ENCODE data around the gene MLXIPL.
"Not testable (repeated sequence)": the region's sequence is repeated elsewhere in the genome, so short reads cannot be mapped to it uniquely, and the experiment has no call there.

Gene MLXIPL

DNA sequence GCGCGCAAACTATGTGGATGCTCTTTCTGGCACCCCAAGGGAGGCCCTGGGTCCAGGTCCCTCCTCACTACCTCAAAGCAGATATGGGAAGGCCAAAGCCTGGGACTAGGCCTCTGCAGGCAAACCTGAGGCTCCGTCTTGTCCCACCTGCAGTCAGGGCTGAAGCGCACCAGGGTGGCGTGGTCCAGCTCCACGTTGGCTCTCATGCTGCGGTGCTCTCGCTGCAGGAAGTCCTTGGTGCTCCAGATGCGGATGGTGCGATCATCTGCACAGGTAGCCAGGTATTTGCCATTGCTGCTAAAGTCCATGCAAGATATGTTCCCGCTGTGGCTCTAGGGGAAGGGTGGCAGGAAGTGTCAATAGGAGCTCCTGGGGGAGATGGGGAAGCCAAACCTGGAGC is 50.5 kb downstream of the MLXIPL start:
- DNase-seq, result no peak

DNA sequence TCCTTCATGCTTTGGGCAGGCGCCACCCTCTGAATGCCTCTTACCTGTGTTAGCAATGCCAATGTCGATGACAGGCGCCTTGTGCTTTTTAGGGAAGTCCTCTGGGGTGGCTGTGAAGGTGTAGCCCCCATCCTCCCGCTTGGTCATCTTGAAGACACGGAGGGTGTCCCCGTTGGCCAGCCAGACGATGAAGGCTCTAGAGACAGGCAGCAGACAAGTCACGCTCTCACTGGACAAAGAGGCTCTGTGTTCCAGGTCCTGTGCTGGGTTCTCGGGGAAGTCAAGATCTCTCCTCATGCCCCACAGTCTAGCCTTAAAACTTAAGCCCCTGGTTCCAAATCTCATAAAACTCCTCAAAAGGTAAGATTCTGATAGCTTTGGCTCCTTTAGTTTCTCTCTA is 51.0 kb downstream of the MLXIPL start:
- no peak for DNase-seq

DNA sequence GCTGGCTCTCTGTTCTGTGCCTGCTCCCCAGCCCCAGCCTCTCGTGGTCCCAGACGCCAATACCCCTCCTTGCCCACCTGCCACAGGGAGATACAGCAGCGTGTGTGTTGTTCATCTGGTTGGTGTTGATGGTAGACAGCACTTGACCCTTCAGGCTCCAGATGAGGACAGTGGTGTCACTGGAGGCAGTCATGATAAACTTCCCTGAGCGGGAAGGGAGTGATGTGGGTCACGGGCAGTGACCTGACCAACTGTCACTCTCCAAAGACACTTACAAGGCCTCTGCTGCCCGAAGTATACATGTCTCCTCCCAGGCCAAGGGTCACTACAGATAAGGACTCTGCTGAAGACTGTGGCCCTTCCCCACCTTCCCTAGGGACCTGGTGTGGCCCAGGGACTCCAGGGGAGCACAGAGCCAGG is 51.5 kb downstream of the MLXIPL start:
- no peak for DNase-seq

DNA sequence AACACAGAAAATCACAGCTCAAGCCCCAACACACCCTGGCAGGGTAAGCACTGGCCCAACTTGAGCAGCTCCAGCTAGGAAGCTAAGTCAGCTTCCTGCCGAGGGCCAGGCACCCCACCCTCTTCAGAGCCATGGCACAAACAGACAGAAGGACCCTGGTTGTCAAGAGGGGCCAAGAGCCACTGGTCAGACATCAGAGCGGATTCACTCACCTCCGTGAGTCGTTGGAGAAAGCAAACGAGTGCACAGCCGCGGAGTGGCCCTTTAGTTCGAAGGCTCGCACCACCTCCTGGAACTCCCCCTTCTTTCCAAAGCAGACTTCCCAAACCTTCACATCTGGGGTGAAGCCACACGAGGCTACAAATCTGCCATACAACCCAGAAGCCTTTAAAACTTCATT is 53.3 kb downstream of the MLXIPL start:
- no peak for DNase-seq

DNA sequence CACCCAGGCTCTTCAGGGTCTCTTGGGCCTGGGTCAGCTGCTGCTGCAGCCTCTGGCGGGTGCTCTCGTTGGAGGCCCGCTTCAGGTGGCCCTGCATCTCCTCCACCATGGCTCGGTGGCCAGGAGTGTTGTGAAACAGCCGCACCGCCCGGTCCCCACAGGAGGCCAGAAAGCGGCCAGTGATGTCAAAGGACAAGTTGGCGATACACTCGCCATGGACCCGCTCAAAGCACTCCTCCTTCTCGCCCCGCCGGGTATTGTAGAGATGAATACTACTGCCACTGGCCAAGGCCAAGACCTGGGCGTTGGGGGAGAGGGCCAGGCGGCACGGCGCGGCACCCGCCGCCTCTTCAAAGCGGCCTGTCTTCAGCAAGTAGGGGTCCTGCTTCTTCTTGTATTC is 53.8 kb downstream of the MLXIPL start:
- DNase-seq, result no peak

DNA sequence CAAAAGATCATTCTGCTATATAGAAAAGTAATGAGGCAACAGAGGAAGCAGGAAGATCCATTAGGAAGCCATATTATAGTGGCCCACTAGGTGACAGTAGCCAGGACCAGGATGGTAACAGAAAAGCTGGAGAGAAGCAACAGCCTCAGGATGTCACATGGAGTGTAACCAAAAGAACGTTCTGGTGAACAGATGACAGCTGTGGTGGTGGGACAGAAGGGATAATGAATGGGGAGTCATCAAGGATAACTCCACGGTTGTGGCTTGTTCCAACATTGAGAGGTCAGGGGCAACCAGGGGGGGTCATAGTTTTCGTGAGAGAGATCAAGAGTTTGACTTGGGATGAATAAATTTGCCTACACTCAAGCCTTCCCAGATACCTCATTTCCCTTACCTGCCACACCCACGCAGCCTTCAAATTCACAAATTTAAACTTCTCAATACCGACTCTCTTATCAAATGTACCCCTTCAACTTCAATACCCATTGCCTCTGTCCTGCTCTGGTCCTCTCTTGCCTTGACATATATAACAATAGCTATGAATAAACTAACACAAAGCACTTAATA is 55.2 kb downstream of the MLXIPL start:
- no peak for DNase-seq

DNA sequence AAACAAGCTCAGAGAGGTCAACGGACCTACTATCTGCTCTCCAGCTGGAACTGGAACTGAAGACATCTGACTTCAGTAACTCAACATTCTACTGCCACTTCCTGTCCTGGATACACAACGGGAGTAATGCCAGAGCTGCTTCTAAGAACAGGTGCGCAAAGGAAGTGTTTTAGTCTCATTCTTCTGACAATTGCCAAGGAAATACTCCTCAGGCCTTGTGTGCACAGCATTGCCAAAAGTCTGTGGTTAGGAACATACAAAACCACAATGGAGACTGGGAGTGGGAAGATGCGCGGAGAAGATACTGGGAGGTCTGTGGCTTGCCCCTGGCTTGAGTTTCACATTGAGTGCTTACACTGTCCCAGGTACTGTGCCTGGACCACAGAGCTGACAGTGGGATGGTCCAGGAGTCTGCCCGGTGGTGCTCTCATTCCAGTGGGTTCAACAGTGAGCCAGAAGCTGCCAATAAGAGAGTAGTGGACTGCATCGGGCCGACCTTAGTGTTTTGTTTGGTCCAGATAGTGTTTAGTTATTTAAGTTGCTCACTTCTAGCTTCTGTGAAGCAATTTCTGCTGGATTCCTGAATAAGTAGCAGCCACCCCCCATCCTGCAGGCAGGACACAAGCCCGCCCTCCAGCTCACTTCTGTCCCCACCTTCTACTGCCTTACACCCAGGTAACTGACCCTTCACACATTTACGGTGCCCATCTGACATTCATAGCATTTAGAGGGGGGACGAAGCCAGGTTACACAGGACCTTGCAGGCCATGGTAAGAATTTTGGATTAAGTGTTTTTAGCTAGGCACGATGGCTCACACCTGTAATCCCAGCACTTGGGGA is 56.3 kb downstream of the MLXIPL start:
- no peak for DNase-seq

DNA sequence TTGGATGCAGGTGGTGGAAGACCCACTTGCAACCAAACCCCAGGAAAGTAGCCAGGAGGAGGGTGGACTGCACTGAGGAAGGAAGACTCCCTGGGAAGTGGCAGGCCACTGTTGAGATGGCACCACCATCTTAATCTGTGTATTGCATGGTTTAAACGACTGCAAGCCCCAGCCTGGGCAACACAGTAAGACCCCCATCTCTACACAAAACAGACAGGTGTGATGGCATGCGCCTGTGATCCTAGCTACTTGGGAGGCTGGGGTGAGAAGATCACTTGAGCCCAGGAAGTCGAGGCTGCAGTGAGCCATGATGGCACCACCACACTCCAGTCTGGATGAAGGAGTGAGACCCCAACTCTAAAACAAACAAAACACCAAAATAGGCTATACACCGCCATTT is 57.2 kb downstream of the MLXIPL start:
- no peak for DNase-seq

DNA sequence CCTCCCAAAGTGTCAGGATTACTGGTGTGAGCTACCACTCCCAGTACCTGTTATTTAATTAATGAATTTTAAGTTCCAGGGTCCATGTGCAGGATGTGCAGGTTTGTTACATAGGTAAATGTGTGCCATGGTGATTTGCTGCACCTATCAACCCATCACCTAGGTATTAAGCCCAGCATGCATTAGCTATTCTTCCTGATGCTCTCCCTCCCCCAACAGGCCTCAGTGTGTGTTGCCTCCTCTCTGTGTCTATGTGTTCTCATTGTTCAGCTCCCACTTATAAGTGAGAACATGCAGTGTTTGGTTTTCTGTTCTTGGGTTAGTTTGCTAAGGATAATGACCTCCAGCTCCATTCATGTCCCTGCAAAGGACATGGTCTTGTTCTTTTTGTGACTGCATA is 57.9 kb downstream of the MLXIPL start:
- DNase-seq, result not testable (repeated sequence)

DNA sequence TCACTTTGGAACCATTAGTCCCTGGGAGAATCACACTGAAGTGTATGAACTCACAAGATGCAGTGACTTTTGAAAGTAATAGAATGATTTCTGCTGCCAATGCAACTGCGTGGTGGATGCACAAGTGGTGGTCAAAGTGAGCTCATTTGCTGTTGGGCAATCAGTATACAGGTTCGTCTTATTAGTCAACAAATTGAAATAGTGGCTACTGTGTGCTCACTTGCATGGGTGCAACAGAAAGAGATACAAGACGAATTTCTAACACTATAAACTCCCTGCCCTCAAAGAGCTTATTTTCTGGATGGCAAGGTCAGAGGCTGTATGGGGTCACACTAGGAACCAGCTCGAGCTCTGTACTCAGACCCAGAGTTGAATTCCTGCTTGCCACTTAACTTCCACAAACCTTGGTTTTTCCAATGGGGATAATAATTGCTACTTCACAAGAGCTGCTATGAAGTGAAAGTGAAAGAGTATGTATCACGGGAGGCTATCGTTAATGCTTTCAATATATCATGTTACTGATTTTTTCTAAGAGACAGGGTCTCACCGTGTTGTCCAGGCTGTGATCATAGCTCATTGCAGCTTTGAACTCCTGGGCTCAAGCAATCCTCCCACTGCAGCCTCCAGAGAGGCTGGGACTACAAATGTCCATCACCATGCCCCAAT is 58.5 kb downstream of the MLXIPL start:
- peak; percentile 57 for DNase-seq

DNA sequence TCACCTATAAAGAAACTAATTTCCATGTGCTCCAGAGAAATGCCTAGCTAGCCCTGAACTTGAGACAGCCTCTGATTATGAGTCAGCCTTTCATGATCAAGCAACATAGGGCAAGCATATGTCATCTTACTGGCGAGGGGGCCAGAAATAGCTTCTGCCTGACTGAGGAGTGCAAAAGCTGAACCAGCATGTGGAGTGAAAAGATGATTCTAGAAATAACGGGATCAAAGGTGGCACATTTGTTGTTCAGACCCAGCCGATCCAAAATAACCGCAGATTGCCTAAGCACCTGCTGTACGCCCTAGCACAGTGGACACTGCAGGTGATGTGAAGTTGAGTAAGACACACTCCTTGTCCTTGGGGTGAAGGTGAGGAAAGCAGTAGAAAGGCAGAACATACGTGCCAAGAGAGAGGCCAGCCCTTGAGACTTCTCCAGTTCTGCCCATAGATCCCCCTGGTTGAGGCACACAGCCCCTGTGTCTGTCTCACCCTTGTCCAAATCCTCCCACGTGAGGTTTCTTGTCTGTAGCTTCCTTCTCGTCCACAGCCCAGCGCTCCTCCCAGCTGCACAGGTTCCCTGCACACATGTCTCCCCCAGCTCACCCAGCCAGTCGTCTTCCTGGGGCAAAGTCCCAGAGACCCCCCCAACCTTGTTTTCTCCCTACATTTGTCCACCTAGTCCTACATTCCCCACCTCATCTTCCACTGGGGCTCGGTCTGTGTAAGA is 64.0 kb downstream of the MLXIPL start:
- peak; percentile 81 for DNase-seq

DNA sequence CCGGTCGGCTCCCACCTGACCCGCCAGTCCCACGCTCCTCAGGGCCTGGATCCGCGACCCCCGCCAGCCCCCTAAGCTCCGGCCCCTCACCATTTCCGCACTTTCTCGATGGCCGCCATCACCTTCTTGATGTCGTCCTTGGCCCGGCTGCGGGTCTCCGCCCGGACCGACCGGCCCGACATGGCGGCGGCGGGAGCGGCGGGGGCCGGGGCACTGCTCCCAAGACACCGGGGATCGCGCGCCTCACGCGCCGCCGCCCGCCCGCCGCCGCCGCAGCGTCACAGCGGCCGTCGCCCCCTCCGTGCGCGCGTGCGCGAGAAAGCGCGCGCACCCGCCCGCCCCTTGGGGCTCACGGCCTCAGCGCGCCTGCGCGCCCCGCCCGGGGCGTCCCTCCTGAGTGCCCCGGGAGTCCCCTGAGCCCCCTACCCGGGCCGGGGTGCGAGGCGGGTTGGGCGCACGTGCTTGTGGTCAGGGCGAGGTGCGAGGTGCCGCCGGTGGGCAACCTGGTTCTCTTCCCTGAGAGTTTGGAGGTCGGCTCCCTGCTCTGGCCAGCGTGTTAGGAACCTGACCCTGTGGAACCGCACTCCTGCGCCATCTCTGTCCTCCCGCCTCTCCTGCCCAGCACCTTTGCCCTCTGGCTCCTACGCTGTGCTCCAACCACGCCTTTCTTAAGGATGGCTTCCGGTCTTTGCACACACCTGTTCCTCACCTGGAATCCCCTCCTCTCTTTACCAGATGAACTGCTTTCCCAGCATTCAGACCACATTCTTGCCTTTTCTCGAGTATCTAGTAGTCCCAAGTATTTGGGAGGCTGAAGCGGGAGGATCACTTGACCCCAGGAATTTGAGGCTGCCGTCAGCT is 66.7 kb downstream of the MLXIPL start, which contains the start of gene BCL7B:
BCL7B (minus strand) TSS at position 294 of the 861 bp plus-strand sequence; CDS start at position 182, 112 bp downstream.
- peak; percentile 90 for DNase-seq

DNA sequence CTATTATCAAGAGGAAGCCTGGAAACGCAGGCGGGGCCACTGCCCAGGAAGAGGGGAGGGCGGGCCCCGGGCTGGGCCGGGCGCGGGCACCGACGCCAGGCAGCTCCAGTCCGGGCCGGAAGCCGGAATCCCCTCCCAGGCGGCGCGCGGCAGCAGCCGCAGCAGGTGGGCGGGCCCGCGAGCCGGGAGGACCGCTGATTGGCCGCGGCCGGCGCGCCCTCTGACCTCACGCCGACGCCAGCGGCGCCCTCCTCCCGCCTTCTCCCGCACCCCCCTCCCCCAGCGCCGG is 67.3 kb downstream of the MLXIPL start:
- peak; percentile 98 for DNase-seq

DNA sequence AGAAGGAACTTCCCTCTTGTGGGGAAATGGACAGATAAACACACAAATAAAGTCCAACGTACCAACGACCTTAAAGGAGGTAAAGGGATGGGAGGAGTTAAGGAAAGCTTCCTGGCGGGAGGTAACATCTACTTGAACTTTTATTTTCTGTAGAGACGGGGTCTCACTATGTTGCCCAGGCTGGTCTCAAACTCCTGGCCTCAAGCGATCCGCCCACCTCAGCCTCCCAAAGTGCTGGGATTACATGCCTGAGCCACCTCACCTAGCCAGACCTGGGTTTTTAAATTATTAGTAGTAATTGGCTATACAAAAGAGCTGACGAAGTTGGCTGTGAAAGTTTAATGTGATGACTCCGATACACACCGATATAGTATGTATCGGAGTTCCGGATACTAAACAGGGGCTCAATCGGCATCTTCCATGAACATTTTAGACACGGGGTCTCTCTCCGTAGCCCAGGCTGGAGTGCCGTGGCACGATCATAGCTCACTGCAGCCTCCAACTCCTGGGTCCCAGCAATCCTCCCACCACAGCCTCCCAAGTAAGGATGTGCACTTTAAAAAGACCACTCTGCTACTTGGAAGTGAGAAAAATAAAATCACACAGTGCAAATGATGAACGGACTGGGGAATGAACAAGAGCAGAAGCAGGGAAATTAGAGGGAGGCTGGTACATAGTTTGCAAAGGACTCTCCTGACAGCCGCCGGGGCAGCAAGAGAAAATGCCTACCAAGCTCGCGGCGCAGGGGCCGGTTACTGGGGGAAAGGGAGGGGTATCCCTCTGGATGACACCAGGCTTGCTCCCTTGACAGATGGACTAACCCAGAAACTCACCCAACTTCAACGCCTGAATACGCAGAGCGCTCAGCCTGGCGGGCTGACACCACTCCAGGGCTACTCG is 67.9 kb downstream of the MLXIPL start:
- no peak for DNase-seq

DNA sequence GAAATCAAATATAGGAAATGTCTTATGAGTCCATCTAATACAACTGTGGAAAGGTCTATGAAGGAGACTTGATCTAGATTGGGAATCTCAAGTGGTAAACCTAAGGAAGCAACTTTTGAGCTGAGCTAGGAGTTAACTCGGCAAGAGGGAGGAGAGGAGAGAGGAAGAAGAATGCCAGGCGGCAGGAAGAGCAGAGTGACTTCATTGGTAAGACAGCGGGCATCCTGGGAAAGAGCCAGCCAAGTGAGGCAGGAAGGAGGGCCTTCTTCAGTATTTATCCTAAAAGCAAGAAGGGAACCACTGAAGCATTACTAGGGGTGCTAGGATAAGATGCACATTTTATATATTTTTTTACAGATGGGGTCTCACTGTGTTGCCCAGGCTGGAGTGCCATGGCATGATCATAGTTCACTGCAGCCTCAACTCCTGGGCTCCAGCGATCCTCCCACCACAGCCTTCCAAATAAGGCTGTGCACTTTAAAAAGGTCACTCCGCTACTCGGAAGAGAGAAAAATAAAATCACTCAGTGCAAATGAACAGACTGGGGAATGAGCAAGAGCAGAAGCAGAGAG is 68.8 kb downstream of the MLXIPL start:
- no peak for DNase-seq

DNA sequence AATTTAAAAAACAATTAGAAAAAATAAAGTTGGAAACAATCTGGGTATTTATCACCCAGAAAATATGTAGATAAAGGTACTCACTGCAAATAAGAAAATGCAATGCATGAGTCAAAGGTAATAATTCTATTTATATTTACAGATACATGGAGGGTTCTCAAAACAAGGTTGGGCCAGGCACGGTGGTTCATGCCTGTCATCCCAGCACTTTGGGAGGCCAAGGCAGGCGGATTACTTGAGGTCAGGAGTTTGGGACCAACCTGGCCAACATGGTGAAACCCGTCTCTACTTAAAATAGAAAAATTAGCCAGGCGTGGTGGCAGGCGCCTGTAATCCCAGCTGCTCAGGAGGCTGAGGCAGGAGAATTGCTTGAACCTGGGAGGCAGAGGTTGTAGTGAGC is 74.2 kb downstream of the MLXIPL start:
- DNase-seq, result not testable (repeated sequence)

DNA sequence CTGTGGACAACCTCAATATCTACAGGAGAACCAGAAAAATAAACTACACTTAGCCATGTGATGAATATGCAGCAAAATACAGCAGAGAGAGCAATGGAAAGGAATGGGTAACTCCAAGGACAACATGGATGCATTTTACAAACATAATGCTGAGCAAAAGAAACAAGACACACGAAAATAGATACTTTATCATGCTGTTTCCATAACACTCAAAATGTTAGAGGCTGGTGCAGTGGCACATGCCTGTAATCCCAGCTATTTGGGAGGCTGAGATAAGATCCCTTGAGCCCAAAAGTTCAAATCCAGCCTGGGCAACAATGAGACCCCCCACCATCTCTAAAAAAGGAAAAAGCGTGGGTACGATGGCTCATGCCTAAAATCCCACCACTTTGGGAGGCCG is 75.1 kb downstream of the MLXIPL start:
- no peak for DNase-seq

DNA sequence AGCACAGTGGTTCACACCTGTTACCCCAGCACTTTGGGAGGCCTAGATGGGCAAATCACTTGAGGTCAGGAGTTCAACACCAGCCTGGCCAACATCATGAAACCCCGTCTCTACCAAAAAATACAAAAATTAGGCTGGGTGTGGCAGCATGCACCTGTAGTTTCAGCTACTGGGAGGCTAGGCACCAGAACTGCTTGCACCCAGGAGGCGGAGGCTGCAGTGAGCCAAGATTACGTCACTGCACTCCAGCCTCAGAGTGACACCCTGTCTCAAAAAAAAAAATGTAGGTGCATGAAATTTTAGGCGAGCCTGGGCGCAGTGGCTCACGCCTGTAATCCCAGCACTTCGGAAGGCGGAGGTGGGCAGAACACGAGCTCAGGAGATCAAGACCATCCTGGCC is 76.5 kb downstream of the MLXIPL start:
- DNase-seq, result no peak

DNA sequence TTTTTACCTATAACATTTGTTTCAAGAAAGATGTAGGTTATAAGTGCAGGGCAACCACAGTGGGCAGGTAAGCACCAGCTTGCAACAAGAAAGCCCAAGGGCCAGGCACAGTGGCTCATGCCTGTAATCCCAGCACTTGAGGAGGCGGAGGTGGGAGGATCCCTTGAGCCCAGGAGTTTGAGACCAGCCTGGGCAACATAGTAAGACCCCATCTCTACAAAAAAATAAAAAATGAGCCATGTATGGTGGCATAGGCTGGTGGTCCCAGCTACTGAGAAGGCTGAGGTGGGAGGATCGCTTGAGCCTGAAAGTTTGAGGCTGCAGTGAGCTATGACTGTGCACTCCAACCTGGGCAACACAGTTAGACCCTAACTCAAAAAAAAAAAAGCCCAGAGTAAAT is 79.6 kb downstream of the MLXIPL start:
- DNase-seq, result no peak

Data from suppressor macrophage treated with lipopolysaccharide for 4 hours (primary cell).